HEK293T (cell line): ENCODE results near the gene CABP1.

Source experiments
- FOXA1 ChIP-seq: fragments of 450-650 bp; IDR thresholded peaks from 2 replicates; pipeline ENCODE4 v1.6.1; 2016; ENCODE audit warnings: mild to moderate bottlenecking
- FOXK2 ChIP-seq: fragments of 450-650 bp; IDR thresholded peaks from 2 replicates; pipeline ENCODE4 v1.6.1; 2016; ENCODE audit warnings: mild to moderate bottlenecking
- L3MBTL2 ChIP-seq: fragments of 450-650 bp; conservative IDR thresholded peaks from 2 replicates; pipeline ENCODE4 v1.6.1; 2016; ENCODE audit warnings: mild to moderate bottlenecking
- SP1 ChIP-seq: fragments of 450-650 bp; IDR thresholded peaks from 2 replicates; pipeline ENCODE4 v1.6.1; 2017
- TARDBP ChIP-seq: fragments of 450-650 bp; IDR thresholded peaks from 2 replicates; pipeline ENCODE4 v1.6.1; 2016

- no peak for TF ChIP-seq TARDBP
- no peak for TF ChIP-seq FOXA1
- TF ChIP-seq FOXK2: no peak
- no peak for TF ChIP-seq L3MBTL2
- TF ChIP-seq SP1: no peak
These were observed 38.1 kb downstream of the CABP1 start for GRCh38 chr12:120678572-120678971.
